ENCODE measurements around the gene CELF6. TPM values are rescaled to one million over a fixed set of nuclear protein-coding genes. Genes with fewer than 3 reads are reported as not detected.

The CELF6 gene
- total and polyA plus RNA-seq, 2 donors (not counting 3 experiments of a cell fraction or from before 2014, with no cell fraction given) = 0.17 TPM; not detected in 1

DNA sequence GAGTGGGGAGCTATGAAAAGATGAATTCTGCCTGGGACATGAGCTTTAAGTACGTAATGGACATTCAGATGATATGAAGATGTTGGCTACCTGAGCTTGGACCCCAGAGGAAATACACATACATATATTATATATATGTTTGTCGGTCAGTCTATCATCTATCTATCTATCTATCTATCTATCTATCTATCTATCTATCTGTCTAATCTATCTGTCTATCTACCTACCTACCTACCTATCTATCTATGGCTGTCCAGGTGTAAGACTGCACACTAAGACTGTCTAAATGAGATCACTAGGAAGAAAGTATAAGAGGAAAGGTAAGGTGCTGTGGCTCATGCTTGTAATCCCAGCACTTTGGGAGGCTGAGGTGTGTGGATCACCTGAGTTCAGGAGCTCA, 18.2 kb upstream of the CELF6 start:
- ChIA-PET CTCF (interaction anchor here (0.8 to 3.9 kb wide), 2 partner anchors 25 to 138 kb away, joined by 3 to 15 read pairs; no protein-coding TSS in a partner anchor), POLR2A (no interaction called here)
- dilution Hi-C loops (cut with MboI; ENCODE audit: extremely low pct_ligation_motif_present, low sequenced_read_pairs) (no loop called here), intact Hi-C loops (cut with micrococcal nuclease) (no loop called here)
- Histone ChIP-seq H3K9me1 (replicated peaks; ENCODE audit: control insufficient read depth, extremely low read depth, insufficient read depth, low read length) (no peaks in the 10 kb centered on the region), H3K9me3 (replicated peaks; ENCODE audit: control insufficient read depth, insufficient read depth, low read length) (no peaks in the 10 kb centered on the region), H3K9ac (replicated peaks; ENCODE audit: extremely low read depth, insufficient read depth, low read length) (no peak overlapping the region), H3K4me3 (replicated peaks in 1 of 3; ENCODE audit: insufficient read depth in 1 of 3, low read depth in 1 of 3, low read length in 3 of 3) (no peak overlapping the region), H2AFZ (ENCODE audit: low read depth, low read length) (no peak overlapping the region), H4K20me1 (replicated peaks; ENCODE audit: control insufficient read depth, extremely low read depth, insufficient read depth, low read length) (no peaks in the 10 kb centered on the region), H3K27ac (ENCODE audit: insufficient read depth, low read depth, low read length) (no peak overlapping the region), H3K4me2 (ENCODE audit: insufficient read depth, low read length) (no peak overlapping the region), H3K27me3 (ENCODE audit: control insufficient read depth in 2 of 2, insufficient read depth in 2 of 2, low read length in 2 of 2) (no peaks in the 10 kb centered on the region), H3K4me1 (ENCODE audit: control insufficient read depth, extremely low read depth, insufficient read depth, low read length) (peaks cover 7% of the 10 kb centered on the region), H3K79me2 (ENCODE audit: control insufficient read depth, insufficient read depth, low read length) (no peaks in the 10 kb centered on the region), H3K36me3 (ENCODE audit: control insufficient read depth in 2 of 2, extremely low read depth in 1 of 2, insufficient read depth in 2 of 2, low read length in 2 of 2) (no peaks in the 10 kb centered on the region)
- no peak for DNase-seq (ENCODE audit: low read depth, low spot score)
- no peak for TF ChIP-seq MYC (IDR thresholded peaks at IDR 0.05; ENCODE audit: low read depth, low read length)
- TF ChIP-seq GATA2 (IDR thresholded peaks at IDR 0.05; ENCODE audit: insufficient read depth, insufficient read length, low read depth, low read length) = no peak
- TF ChIP-seq, protein P1, sequence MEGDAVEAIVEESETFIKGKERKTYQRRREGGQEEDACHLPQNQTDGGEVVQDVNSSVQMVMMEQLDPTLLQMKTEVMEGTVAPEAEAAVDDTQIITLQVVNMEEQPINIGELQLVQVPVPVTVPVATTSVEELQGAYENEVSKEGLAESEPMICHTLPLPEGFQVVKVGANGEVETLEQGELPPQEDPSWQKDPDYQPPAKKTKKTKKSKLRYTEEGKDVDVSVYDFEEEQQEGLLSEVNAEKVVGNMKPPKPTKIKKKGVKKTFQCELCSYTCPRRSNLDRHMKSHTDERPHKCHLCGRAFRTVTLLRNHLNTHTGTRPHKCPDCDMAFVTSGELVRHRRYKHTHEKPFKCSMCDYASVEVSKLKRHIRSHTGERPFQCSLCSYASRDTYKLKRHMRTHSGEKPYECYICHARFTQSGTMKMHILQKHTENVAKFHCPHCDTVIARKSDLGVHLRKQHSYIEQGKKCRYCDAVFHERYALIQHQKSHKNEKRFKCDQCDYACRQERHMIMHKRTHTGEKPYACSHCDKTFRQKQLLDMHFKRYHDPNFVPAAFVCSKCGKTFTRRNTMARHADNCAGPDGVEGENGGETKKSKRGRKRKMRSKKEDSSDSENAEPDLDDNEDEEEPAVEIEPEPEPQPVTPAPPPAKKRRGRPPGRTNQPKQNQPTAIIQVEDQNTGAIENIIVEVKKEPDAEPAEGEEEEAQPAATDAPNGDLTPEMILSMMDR (IDR thresholded peaks at IDR 0.05; ENCODE audit: extremely low read depth in 1 of 2, insufficient read depth in 1 of 2, low read depth in 1 of 2, low read length in 2 of 2) = no peak
- no peak for TF ChIP-seq POLR2AphosphoS5 (IDR thresholded peaks at IDR 0.05; ENCODE audit: insufficient read depth, low read depth, low read length)
- TF ChIP-seq EZH2 (IDR thresholded peaks at IDR 0.05; ENCODE audit: borderline replicate concordance, low read depth, low read length, severe bottlenecking) = no peak
- no peak for TF ChIP-seq FOS (IDR thresholded peaks at IDR 0.05; ENCODE audit: borderline replicate concordance, insufficient read depth, low read length)
- no peak for TF ChIP-seq POLR2A (IDR thresholded peaks at IDR 0.05; ENCODE audit: low read depth, low read length)
- no peak for TF ChIP-seq JUN (IDR thresholded peaks at IDR 0.05; ENCODE audit: borderline replicate concordance, insufficient read depth, insufficient read length, low read depth)
- TF ChIP-seq, protein P2, sequence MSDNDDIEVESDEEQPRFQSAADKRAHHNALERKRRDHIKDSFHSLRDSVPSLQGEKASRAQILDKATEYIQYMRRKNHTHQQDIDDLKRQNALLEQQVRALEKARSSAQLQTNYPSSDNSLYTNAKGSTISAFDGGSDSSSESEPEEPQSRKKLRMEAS (IDR thresholded peaks at IDR 0.05; ENCODE audit: insufficient read depth, insufficient read length) = no peak
- no TSS peak for BruUV-seq (replicated peaks)
- no peak for FAIRE-seq
